HPDE6-E6E7 (cell line): Measurements from ENCODE around the gene SNORC.

Experiments
- DNase-seq: peaks from one replicate; pipeline ENCODE4 v3.0.0; 2011; ENCODE audit warnings: missing footprints; ENCODE audit errors: extremely low spot score

The SNORC gene

GRCh38 chr2:232882505-232883115 is 12.5 kb downstream of the SNORC start:
- DNase-seq = no peak

- no peak for DNase-seq
Observed at GRCh38 chr2:232883116-232883721, 13.2 kb downstream of the SNORC start.

- DNase-seq = no peak
Observed at GRCh38 chr2:232884001-232884421, 13.9 kb downstream of the SNORC start.

- DNase-seq = no peak
Observed at GRCh38 chr2:232884549-232885263, 14.6 kb downstream of the SNORC start.

GRCh38 chr2:232885264-232885961 is 15.3 kb downstream of the SNORC start:
- DNase-seq = no peak

- DNase-seq = no peak
Observed at GRCh38 chr2:232886176-232886575, 16.1 kb downstream of the SNORC start.

- DNase-seq = no peak
Observed at GRCh38 chr2:232886632-232887031, 16.6 kb downstream of the SNORC start.

GRCh38 chr2:232887171-232887850 is 17.2 kb downstream of the SNORC start:
- DNase-seq = no peak

GRCh38 chr2:232888099-232888836 is 18.2 kb downstream of the SNORC start:
- no peak for DNase-seq

- DNase-seq = no peak
Observed at GRCh38 chr2:232888839-232889529, 18.9 kb downstream of the SNORC start.

- no peak for DNase-seq
Observed at GRCh38 chr2:232889876-232890401, 19.9 kb downstream of the SNORC start.

- DNase-seq = no peak
Observed at GRCh38 chr2:232890536-232890895, 20.5 kb downstream of the SNORC start.

- DNase-seq = peak; percentile 43
Observed at GRCh38 chr2:232890896-232891601, 21.0 kb downstream of the SNORC start.

GRCh38 chr2:232891621-232892071 is 21.6 kb downstream of the SNORC start:
- no peak for DNase-seq

- DNase-seq = no peak
Observed at GRCh38 chr2:232892221-232892620, 22.2 kb downstream of the SNORC start.

GRCh38 chr2:232892843-232893242 is 22.8 kb downstream of the SNORC start:
- DNase-seq = no peak

GRCh38 chr2:232893834-232894233 is 23.8 kb downstream of the SNORC start:
- no peak for DNase-seq

GRCh38 chr2:232894251-232894650 is 24.2 kb downstream of the SNORC start:
- DNase-seq = no peak

GRCh38 chr2:232894746-232895145 is 24.7 kb downstream of the SNORC start:
- no peak for DNase-seq

- no peak for DNase-seq
Observed at GRCh38 chr2:232896111-232896510, 26.0 kb downstream of the SNORC start.
